ENCODE results near the gene SH2D5. TPM values are rescaled to one million over a fixed set of nuclear protein-coding genes. Genes with fewer than 3 reads are reported as not detected.
"Not testable (repeated sequence)": the region's sequence is repeated elsewhere in the genome, so short reads cannot be mapped to it uniquely, and the experiment has no call there.

Gene SH2D5
- total RNA-seq, 1 experiment from 2014 or later: 20.0 TPM

- DNase-seq (ENCODE audit: low spot score): no peak
Observed at GRCh38 chr1:20695515-20695914, 37.0 kb downstream of the SH2D5 start.

DNA sequence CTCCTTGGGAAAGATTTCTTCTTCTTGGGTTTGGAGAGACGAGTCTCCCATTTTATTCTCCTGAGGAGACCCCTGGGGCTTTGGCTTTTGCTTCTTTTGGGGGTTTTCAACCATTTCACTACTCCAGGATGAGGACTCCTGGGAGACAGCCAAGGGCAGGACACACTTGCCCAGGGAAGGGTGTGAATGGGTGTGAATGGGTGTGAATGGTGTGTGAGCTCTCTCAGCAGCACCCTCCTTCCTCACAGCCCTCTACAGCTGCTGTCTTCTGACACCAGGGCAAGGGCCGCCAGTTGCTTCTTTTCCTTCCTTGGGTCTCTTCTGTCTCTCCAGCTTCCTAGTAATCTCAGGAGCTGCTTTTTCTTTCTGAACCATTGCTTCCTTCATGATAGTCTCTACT, 38.9 kb downstream of the SH2D5 start:
- no peak for DNase-seq (ENCODE audit: low spot score)

DNA sequence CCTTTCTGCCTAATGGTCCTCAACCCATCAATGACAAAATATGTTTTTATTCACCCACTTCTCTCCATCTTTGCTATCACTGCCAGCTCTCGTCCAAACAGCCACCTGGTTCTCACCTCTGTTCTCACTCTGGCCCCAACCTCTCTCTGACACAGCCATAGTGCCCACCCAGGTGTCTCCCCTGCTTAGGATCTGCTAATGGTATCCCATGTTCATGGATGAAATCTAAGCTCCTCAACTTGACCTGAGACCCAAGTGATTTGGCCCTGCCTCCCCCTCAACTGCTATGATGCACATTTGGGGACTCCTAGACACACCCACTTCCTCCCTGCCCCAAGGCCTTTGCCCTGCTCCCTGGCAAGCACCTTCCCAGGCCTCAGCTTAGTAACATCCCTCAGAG, 40.6 kb downstream of the SH2D5 start:
- DNase-seq (ENCODE audit: low spot score): no peak

GRCh38 chr1:20689645-20690056, 42.9 kb downstream of the SH2D5 start:
- DNase-seq (ENCODE audit: low spot score): no peak

- no peak for DNase-seq (ENCODE audit: low spot score)
Observed at GRCh38 chr1:20686883-20687725, 45.4 kb downstream of the SH2D5 start.

GRCh38 chr1:20685741-20686140, 46.8 kb downstream of the SH2D5 start:
- no peak for DNase-seq (ENCODE audit: low spot score)

GRCh38 chr1:20685099-20685662, 47.3 kb downstream of the SH2D5 start:
- no peak for DNase-seq (ENCODE audit: low spot score)

GRCh38 chr1:20684651-20685050, 47.9 kb downstream of the SH2D5 start:
- no peak for DNase-seq (ENCODE audit: low spot score)

- no peak for DNase-seq (ENCODE audit: low spot score)
Observed at GRCh38 chr1:20684050-20684620, 48.4 kb downstream of the SH2D5 start.

GRCh38 chr1:20683614-20684013, 48.9 kb downstream of the SH2D5 start:
- no peak for DNase-seq (ENCODE audit: low spot score)

DNA sequence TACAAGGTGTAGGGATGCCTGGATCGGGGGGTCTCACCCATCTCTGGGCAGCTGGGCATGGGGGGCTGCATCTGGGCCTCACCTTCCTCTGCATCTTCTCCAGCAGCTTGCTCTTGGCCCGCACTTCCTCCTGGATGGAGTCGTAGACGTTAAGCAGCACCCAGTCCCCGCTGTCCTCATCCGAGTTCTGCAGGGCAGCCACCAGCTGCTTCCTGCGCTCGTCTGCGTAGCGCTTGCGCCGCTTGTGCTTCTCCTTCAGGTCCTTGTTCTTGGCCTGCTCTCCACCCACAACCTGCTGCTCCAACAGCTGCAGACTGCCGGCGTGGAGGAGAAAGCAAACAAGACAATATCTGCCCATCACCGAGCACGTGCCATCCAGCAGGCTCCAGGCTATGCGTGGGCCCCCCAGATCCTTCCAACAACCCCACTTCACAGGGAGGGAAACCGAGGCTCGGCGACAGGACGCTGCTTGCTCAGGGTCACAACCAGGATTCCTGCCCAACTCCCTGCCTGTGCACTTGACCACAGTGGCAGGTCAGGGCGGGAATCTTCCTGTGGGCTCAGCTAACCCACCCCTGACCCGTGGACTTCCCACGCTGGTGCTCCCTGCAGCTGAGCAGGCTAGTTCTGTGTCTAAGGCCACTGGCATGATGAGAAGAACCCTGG, 49.8 kb downstream of the SH2D5 start:
- no peak for DNase-seq (ENCODE audit: low spot score)

DNA sequence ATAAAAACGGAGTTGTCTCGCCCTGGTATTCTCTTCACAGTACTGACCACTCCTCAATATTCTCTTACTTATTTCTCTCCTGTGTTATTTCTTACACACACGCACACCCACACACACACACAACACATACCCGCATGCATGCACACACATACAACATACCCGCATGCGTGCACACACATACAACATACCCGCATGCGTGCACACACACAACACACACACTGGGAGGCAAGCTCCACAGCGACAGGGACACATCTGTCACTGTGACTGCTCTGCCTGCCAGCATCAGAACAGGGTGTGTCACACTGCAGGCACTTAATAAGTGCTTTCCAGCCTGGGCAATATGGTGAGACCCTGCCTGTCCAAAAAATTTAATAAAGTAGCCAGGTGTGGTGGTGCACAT, 50.5 kb downstream of the SH2D5 start:
- no peak for DNase-seq (ENCODE audit: low spot score)

DNA sequence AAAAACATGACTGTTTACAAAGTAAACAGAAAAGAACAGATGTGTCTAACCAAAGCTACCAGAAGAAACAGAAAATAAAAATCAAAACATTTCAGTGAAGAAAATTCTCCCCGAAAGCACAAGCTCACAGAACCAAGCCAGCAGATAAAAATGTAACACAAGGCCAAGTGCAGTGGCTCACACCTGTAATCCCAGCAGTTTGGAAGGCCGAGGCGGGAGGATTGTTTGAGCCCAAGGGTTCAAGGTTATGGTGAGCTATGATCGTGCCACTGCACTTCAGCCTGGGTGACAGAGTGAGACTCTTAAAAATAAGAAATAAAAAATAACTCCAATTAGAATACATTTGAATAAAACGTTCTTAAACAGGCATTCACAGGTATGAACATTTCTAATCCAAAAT, 52.2 kb downstream of the SH2D5 start:
- DNase-seq (ENCODE audit: low spot score): no peak

GRCh38 chr1:20678599-20678998, 53.9 kb downstream of the SH2D5 start:
- no peak for DNase-seq (ENCODE audit: low spot score)

- not testable (repeated sequence) for DNase-seq (ENCODE audit: low spot score)
Observed at GRCh38 chr1:20673626-20674025, 58.9 kb downstream of the SH2D5 start.

DNA sequence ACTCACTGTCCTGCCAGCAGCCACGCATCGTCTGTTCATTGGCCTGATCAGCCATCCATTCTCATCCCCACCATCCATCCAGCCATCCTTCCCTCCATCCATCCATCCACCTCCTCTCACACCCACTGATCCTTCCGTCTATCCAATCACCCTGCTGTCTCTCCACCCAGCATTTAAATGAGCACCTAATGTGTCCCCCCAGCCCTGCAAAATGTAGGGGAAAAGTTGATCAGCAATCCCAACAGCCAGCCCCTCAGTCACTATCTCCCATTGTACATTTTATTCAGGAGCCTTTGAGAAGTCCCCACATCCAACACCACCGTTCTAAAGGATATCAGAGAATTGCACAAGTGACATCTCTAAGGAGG, 60.3 kb downstream of the SH2D5 start:
- no peak for DNase-seq (ENCODE audit: low spot score)

DNA sequence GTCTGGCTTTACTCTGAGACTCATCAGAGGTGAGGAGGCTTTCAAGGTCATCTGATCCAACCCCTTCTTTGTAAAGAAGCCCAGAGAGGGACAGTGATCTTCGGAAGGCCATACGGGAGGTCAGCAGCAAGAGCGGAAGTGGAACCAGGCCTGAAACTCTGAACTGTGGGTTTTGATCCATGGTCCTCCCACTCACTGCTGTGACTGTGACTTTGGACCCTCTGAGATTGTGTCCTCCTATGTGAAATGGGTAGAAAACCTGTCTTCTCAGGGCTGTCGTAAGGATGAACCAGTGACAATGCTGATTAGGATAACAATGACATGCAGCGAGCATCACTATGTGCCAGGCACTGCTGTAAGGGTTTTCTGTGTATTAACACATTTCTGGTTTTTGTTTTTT, 61.6 kb downstream of the SH2D5 start:
- no peak for DNase-seq (ENCODE audit: low spot score)

Other genes with a start within 250 kb of the SH2D5 start
- 2.9 and 3.6 TPM in 2 replicates for gene CAMK2N1, start 246.5 kb downstream of the SH2D5 start, total RNA-seq (2014; rRNA removed; shearing (Covaris generic))
- 26.6 and 26.9 TPM in 2 replicates for gene MUL1, start 224.6 kb downstream of the SH2D5 start, total RNA-seq (2014; rRNA removed; shearing (Covaris generic))
- 0.09 and 0.12 TPM in 2 replicates for gene FAM43B, start 180.1 kb downstream of the SH2D5 start, total RNA-seq (2014; rRNA removed; shearing (Covaris generic))
- 0.19 and 0.96 TPM in 2 replicates for gene CDA, start 143.6 kb downstream of the SH2D5 start, total RNA-seq (2014; rRNA removed; shearing (Covaris generic))
- gene PINK1, start 99.2 kb downstream of the SH2D5 start, total RNA-seq (2014; rRNA removed; shearing (Covaris generic)): 44.8 and 57.9 TPM in 2 replicates
- 211 and 238 TPM in 2 replicates for gene DDOST, start 71.3 kb downstream of the SH2D5 start, total RNA-seq (2014; rRNA removed; shearing (Covaris generic))
- gene KIF17, start 14.7 kb downstream of the SH2D5 start, total RNA-seq (2014; rRNA removed; shearing (Covaris generic)): 2.1 and 3.6 TPM in 2 replicates
- 124 and 125 TPM in 2 replicates for gene HP1BP3, start 54.6 kb upstream of the SH2D5 start, total RNA-seq (2014; rRNA removed; shearing (Covaris generic))

Measured in A172 (cell line).